ENCODE data around the gene TCHP. TPM values are rescaled to one million over a fixed set of nuclear protein-coding genes. Genes with fewer than 3 reads are reported as not detected.

The TCHP gene
- polyA plus RNA-seq, 1 experiment, result 9.1 TPM

- Histone ChIP-seq H3K9me3 (ENCODE audit: control insufficient read depth, insufficient read depth, low read length) (no peaks in the 10 kb centered on the region; the same call in 1 of the 2 replicates), H3K27ac (ENCODE audit: low read depth, low read length) (no peak overlapping the region), H3K4me3 (ENCODE audit: low read depth, low read length) (no peak overlapping the region), H3K27me3 (ENCODE audit: control insufficient read depth, insufficient read depth, low read length) (no peaks in the 10 kb centered on the region)
- TF ChIP-seq, protein P1, sequence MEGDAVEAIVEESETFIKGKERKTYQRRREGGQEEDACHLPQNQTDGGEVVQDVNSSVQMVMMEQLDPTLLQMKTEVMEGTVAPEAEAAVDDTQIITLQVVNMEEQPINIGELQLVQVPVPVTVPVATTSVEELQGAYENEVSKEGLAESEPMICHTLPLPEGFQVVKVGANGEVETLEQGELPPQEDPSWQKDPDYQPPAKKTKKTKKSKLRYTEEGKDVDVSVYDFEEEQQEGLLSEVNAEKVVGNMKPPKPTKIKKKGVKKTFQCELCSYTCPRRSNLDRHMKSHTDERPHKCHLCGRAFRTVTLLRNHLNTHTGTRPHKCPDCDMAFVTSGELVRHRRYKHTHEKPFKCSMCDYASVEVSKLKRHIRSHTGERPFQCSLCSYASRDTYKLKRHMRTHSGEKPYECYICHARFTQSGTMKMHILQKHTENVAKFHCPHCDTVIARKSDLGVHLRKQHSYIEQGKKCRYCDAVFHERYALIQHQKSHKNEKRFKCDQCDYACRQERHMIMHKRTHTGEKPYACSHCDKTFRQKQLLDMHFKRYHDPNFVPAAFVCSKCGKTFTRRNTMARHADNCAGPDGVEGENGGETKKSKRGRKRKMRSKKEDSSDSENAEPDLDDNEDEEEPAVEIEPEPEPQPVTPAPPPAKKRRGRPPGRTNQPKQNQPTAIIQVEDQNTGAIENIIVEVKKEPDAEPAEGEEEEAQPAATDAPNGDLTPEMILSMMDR (IDR thresholded peaks at IDR 0.05; ENCODE audit: low read depth, low read length), result no peak
- DNase-seq (ENCODE audit: low read depth, low spot score), result no peak
- ChIA-PET CTCF (no interaction called here), POLR2A (interaction anchor here (0.7 kb wide), 1 partner anchor 1502 kb away, joined by 4 read pairs; no protein-coding TSS in a partner anchor)
Measured at GRCh38 chr12:109915171-109916040, 15.3 kb downstream of the TCHP start.

DNA sequence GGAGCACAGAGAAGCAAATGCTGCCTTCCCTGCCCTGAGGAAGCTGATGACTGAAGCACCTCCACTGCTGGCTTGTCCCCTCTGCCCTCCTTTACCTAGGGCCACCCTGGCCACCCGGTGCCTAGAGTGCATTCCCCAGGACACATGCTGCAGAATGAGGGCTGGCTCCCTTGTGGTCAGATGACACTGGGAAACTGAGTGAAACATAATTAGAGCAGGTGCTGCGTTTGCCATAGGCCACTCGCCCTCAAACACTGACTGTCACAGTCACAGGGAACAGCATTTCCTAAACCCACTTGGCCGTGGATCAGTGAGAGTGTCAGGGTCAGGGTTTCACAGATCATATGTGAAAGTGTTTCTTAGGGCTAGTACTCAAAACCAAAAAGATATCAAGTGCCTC is 16.0 kb downstream of the TCHP start:
- POLR2A ChIA-PET, result no interaction called here

DNA sequence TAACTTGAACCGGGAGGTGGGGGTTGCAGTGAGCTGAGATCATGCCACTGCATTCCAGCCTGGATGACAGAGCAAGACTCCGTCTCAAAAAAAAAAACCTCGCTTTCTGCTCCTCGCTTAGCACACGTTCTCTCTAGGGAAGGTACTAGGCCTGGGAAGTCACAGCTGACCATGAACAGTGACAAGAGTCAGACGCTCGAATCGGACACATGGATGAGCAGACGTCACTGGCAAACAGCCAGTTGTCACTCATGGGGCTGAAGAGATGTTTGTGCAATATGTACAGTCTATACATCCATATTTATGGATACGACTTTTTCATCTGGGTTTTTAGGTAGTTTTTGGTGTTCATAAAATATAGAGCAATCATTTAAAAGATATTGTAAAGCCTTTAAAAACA is 19.4 kb downstream of the TCHP start:
- TF ChIP-seq, protein P1 (IDR thresholded peaks at IDR 0.05; ENCODE audit: low read depth, low read length), result no peak

More for the DNA sequence above, 16.0 kb downstream of the TCHP start:
- TF ChIP-seq, protein P1 (IDR thresholded peaks at IDR 0.05; ENCODE audit: low read depth, low read length), result no peak
- no peak overlapping the region for H3K27ac ChIP-seq (ENCODE audit: low read depth, low read length)
- no peak overlapping the region for H3K4me3 ChIP-seq (ENCODE audit: low read depth, low read length)
- no peak for DNase-seq (ENCODE audit: low read depth, low spot score)
- no peaks in the 10 kb centered on the region; the same call in 1 of the 2 replicates for H3K9me3 ChIP-seq (ENCODE audit: control insufficient read depth, insufficient read depth, low read length)
- no peaks in the 10 kb centered on the region for H3K27me3 ChIP-seq (ENCODE audit: control insufficient read depth, insufficient read depth, low read length)
- CTCF ChIA-PET, result no interaction called here

GRCh38 chr12:109920261-109920780 is 20.2 kb downstream of the TCHP start:
- no peak for DNase-seq (ENCODE audit: low read depth, low spot score)
- TF ChIP-seq, protein P1 (IDR thresholded peaks at IDR 0.05; ENCODE audit: low read depth, low read length), result no peak
- Histone ChIP-seq H3K9me3 (ENCODE audit: control insufficient read depth, insufficient read depth, low read length) (no peaks in the 10 kb centered on the region), H3K27me3 (ENCODE audit: control insufficient read depth, insufficient read depth, low read length) (no peaks in the 10 kb centered on the region), H3K4me3 (ENCODE audit: low read depth, low read length) (no peak overlapping the region), H3K27ac (ENCODE audit: low read depth, low read length) (no peak overlapping the region)
- CTCF ChIA-PET, result interaction anchor here (0.7 to 0.8 kb wide), 2 partner anchors 19 to 122 kb away, joined by 3 to 4 read pairs; no protein-coding TSS in a partner anchor
- POLR2A ChIA-PET, result no interaction called here

More for the DNA sequence above, 19.4 kb downstream of the TCHP start:
- Histone ChIP-seq H3K27me3 (ENCODE audit: control insufficient read depth, insufficient read depth, low read length) (no peaks in the 10 kb centered on the region), H3K27ac (ENCODE audit: low read depth, low read length) (no peak overlapping the region), H3K9me3 (ENCODE audit: control insufficient read depth, insufficient read depth, low read length) (no peaks in the 10 kb centered on the region), H3K4me3 (ENCODE audit: low read depth, low read length) (no peak overlapping the region)
- CTCF ChIA-PET, result interaction anchor here (0.6 to 0.7 kb wide), 2 partner anchors 9 to 18 kb away, joined by 3 read pairs; no protein-coding TSS in a partner anchor
- DNase-seq (ENCODE audit: low read depth, low spot score), result no peak
- POLR2A ChIA-PET, result no interaction called here

DNA sequence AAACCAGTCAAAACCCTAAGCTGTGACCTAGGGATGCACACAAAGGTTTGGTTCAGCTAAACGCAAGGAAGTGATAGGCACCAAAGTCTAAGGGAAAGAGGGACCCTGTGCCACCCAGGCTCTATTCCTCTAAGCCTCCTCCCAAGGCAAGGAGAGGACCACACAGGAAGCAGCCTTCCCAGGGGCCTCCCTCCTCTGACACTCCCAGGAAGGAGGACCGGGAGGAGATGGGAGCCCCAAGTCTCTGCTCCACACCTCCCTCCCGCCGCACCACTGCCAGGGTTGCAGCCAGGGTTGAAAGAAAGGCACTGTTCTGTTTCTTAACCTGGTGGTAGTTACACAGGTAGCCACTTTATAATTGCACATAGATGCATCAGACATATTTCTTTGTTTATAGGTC is 21.9 kb downstream of the TCHP start:
- DNase-seq (ENCODE audit: low read depth, low spot score), result no peak
- no peaks in the 10 kb centered on the region for H3K27me3 ChIP-seq (ENCODE audit: control insufficient read depth, insufficient read depth, low read length)
- no peak overlapping the region for H3K4me3 ChIP-seq (ENCODE audit: low read depth, low read length)
- H3K27ac ChIP-seq (ENCODE audit: low read depth, low read length), result no peak overlapping the region
- POLR2A ChIA-PET, result interaction anchor here (0.7 kb wide), 1 partner anchor 24 kb away, joined by 3 read pairs; no protein-coding TSS in a partner anchor
- CTCF ChIA-PET, result interaction anchor here (0.6 kb wide), 1 partner anchor 57 kb away, joined by 3 read pairs; no protein-coding TSS in a partner anchor
- H3K9me3 ChIP-seq (ENCODE audit: control insufficient read depth, insufficient read depth, low read length), result no peaks in the 10 kb centered on the region; the same call in 1 of the 2 replicates
- TF ChIP-seq, protein P1 (IDR thresholded peaks at IDR 0.05; ENCODE audit: low read depth, low read length), result no peak
